SHP77 treated with DMSO at 0.1 percent for 48 hours (cell line): Measurements from ENCODE around the gene CNTROB.

Experiments used
- DNase-seq: peaks from one replicate; lab custom pipeline; 2025; lab: John Stamatoyannopoulos, UW

CNTROB gene

DNA sequence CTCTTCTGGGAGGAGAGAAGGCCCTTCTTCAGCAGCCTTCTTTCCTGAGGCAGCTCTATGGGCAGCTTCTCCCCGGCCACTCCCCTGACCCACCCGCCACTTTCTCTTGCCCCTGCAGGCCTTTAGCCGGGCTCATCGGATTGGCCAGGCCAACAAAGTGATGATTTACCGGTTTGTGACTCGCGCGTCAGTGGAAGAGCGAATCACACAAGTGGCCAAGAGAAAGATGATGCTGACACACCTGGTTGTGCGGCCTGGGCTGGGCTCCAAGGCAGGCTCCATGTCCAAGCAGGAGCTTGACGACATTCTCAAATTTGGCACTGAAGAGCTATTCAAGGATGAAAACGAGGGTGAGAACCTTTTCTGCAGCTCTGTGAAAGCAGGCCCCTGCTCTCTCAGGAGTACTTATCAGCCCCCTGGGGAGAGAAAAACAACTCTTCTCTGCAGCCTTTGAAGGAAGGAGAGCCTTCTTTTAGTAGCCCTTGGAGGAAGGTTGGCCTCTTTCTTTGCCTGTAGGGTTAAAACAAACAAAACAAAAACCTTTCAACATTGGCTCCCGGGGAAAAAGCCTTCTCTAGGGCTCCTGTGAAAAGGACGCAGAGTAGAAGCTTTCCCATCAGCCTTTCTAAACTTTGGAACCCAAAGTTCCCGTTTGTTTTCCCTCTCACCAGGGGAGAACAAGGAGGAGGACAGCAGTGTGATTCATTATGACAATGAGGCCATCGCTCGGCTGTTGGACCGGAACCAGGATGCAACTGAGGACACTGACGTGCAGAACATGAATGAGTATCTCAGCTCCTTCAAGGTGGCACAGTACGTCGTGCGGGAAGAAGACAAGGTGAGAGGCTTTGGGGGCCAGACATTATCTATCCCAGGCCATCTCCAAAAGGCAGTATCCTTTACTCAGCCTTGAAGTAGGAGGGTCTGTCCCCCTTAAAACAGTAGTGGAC, 28.6 kb upstream of the CNTROB start:
- DNase-seq = no peak

DNA sequence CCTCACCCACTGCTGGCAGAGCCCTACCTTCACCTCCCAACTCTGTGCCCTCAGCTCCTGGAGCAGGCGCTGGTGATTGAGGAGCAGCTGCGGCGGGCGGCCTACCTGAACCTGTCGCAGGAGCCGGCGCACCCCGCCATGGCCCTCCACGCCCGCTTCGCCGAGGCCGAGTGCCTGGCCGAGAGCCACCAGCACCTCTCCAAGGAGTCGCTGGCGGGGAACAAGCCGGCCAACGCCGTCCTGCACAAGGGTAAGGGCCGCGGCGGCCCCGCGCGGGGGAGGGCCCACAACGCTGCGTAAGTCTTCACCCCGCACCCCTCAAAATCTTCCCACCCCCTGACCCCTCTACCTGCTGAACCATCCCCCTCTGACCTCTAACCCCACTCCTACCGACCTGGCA, 22.9 kb upstream of the CNTROB start:
- no peak for DNase-seq

GRCh38 chr17:7910281-7910680, 21.7 kb upstream of the CNTROB start:
- no peak for DNase-seq

GRCh38 chr17:7910711-7911110, 21.3 kb upstream of the CNTROB start:
- no peak for DNase-seq

DNA sequence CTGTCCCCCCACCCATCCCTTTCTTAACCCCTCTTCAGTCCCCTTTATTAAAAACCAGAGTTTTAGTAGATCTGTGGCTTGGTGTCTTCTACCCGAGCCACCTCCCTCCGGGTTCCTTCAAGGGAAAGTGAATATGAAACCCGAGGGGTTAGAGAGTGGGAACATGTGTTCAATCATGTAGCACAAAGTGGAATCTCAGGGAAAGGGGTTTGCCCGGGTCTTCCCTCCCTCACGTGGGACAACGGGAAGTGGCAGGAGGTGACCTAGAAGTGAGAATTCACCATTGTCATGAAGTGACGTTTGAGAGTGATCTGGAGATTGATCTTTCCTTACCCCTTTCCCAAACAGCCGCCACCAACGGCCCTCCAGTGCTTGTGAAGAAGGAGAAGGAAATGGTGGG, 20.9 kb upstream of the CNTROB start:
- no peak for DNase-seq

- DNase-seq = peak; percentile 46
Observed at GRCh38 chr17:7912927-7913524, 19.0 kb upstream of the CNTROB start.

- DNase-seq = peak; percentile 72
Observed at GRCh38 chr17:7915179-7915610, 16.8 kb upstream of the CNTROB start.

DNA sequence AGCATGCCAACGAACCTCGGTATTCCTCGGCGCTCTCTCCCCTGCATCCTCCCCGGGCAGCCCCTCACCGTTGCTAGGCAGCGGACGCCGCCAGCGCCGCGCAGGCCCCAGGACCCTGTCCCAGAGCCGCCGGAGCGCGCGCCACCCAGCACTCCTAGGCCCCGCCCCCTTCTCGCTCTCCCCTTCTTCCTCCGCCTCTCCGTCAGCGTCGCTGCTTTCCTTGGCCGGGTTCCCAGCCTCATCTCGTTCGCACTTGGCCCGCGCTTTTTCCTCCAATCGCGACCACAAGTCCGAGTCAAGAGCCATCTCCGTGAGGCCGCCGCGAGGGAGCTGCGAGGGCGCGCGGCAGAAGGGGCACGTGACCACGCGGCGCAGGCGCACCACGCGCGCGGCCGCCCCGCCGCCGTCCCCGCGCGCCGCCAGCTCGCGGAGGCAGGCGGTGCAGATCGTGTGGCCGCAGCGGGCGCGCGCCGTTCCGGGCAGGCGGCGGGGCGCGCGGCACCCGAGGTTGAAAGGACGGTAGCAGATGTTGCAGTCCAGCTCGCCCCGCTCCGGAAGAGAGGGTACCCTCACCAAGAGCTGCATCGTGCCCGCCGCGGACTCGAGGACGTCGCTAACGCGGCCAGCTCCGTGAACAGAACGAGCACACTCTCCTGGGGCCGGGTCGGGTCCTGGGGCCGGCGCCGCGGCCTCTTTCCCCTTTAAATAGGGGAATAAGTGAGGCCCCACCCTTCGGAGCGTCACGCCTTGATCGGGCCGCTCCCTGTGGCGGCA, 16.2 kb upstream of the CNTROB start, which contains the start of gene RNF227:
Gene RNF227, minus strand, starts transcription at position 679 of the 774 bp plus-strand sequence. Its CDS starts 94 bp downstream, at position 585.
- DNase-seq = peak; percentile 94

DNA sequence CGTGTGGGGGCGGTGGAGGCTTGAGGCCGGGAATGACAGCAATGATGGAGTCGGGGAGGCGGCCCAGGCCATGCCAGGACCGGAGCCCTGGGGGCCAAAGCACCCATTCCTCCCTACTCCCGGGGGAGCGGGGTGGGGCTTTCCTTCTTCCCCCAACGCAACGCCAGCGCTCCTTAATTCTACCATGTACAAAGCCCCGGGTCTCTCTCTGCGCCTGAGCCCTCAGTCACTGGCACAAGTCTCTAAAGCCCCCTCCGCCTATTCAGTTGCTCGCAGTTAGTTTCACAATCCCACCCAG, 15.7 kb upstream of the CNTROB start:
- DNase-seq = no peak

- DNase-seq = no peak
Observed at GRCh38 chr17:7916808-7917207, 15.2 kb upstream of the CNTROB start.

DNA sequence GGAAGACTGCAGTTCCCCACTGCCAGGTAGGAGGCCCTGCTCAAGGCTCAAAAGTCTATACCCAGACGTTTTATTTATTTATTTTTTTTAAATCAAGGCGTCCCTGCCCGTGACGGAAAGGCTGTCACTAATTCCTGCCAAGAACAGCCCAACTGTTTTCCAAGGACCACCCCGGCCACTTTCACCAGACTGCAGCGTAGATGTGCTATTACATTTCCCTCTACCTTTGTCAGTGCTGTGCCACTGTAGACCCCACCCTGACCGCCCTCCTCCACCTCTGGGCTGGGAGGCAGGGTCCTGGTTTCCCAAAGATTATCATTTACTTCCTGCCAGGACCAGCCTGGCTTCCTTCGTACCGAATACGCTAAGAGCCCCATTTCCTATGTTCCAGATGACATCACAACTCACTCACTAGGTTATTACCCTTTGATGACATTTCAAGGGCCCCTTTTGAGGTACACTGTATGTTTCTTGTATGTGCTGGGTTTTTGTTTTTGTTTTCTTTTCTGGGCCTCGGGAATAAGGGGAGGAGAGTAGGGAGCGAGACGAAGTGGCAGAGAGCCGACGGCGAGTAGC, 9.6 kb upstream of the CNTROB start:
- no peak for DNase-seq

- DNase-seq = no peak
Observed at GRCh38 chr17:7922845-7923628, 9.0 kb upstream of the CNTROB start.

GRCh38 chr17:7927596-7927995, 4.4 kb upstream of the CNTROB start:
- no peak for DNase-seq

GRCh38 chr17:7929158-7930023, 2.6 kb upstream of the CNTROB start, which contains the start of gene KCNAB3:
Gene KCNAB3 (minus strand): TSS chr17:7929856. CDS start chr17:7929435, 421 bp downstream.
- no peak for DNase-seq

DNA sequence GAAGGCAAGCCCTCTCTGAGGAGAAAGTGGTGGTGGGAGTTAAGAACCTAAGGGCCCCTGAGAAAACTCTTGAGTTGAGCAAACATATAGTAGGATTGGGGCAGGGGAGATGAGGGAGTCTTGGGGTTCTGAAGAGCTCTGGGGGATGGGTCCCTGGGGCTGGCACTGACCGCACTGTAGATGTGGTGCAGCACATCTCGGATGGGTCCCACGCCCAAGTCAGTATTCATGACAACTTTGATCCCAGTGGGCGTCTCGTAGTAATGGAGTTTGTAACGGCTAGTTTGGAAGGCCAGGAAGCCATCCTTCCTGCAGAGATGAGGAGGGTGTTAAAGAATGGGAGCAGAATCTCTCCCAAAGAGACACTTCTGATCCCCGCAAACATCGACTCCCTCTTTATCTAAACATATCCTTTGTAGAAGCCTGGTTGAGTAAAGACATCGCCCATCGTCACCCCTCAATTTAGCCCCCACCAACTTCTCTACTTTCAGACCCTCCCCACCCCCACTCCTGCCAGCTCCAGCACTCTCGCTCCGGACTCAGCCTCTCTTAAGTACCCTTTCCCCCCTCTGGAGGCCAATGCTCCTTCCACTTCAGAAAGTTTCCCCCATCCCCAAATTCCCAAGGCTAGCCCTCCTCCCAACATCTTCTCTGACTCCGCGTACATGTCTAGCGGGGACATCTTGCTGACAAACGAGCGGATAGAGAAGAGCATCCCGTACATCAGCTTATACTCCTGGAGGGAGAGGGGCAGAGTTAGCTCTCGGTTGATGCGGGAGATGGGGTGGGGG, 970 bp upstream of the CNTROB start:
- DNase-seq = no peak

GRCh38 chr17:7932483-7932891, 481 bp downstream of the CNTROB start:
- DNase-seq = no peak

- DNase-seq = no peak
Observed at GRCh38 chr17:7932949-7933348, 943 bp downstream of the CNTROB start.

GRCh38 chr17:7935859-7936258, 3.9 kb downstream of the CNTROB start:
- DNase-seq = no peak

- DNase-seq = no peak
Observed at GRCh38 chr17:7940034-7940433, 8.0 kb downstream of the CNTROB start.

DNA sequence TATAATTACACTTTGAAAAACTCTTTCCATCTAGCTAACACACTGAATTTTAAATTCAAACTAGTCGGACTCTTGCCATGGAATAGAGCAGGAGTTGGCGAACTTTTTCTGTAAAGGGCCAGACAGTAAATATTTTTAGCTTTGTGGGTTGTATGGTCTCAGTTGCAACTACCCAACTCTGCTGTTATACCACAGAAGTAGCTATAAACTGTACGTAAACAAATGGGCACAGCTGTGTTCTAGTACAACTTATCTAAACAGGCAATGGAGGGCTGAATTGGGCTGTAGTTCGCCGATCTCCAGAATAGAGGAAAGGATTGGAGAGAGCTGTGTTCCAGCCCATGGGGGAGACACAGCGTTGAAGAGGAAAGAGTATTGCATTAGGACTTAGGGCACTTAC, 8.7 kb downstream of the CNTROB start:
- no peak for DNase-seq
